Esophagus squamous epithelium (tissue), 4 donors: Measurements from ENCODE around the gene MAPK12.

Experiments used
- POLR2A ChIP-seq, 4 donors: fragments of 450-650 bp; IDR thresholded peaks; one replicate each; pipeline ENCODE4 v1.6.1; 2017; ENCODE audit warnings: antibody characterized with exemption in 4 of 4, mild to moderate bottlenecking in 4 of 4, moderate library complexity in 3 of 4
- TF ChIP-seq, protein P1 (sequence below), 6 experiments: fragments of 450-650 bp in 4 of 6; fragments of 200-600 bp in 2 of 6; sonication (generic) in 2 of 6; IDR thresholded peaks; one replicate each; pipeline ENCODE4 v1.5.1; 2016 to 2019; ENCODE audit warnings: antibody characterized with exemption in 6 of 6, mild to moderate bottlenecking in 4 of 6, moderate library complexity in 4 of 6

DNA sequence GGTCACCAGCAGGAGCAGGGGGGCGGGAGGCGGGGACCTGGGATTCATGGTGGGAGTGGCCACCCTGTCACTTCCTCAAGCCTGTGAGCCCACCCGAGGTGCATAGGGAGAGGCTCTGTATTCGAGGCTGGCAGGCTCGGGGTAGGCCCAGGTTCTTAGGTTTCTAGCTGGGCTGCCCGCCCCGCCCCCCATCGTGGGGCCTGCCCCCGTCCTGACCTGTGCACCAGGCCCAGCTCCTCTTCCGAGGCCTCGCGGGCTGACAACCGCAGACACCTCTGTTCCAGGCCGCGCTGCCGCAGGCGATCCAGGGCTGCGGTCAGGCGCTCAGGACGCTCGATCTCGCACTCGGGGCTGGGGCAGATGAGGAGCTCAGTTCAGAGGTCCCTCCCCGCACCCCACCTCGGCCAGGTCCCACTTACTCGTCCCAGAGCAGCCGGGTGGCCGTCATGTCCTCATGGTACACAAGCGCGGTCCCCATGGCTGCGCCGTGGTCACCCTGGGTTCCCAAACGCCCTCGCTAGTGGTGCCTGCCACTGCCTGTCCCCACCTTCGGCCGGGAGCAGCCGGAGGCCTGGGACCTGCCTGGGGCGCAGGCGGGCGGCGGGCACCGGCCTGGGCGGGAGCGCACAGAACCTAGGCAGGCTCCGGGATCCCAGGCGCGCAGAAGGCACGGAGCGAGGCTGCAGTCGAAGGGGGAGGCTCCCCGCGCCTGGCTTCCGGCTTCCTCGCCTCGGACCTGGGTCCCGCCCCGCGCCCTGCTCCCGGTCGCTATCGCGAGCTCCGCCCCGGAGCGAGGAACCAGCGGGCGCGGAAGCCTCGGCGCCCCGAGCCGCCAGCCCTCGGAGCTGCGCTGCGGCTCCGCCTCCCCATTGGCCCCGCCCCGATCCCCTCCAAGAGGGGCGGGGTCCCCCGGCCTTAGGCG lies 10.7 kb downstream of the MAPK12 start, which contains the start of gene HDAC10:
- TF ChIP-seq, protein P1, sequence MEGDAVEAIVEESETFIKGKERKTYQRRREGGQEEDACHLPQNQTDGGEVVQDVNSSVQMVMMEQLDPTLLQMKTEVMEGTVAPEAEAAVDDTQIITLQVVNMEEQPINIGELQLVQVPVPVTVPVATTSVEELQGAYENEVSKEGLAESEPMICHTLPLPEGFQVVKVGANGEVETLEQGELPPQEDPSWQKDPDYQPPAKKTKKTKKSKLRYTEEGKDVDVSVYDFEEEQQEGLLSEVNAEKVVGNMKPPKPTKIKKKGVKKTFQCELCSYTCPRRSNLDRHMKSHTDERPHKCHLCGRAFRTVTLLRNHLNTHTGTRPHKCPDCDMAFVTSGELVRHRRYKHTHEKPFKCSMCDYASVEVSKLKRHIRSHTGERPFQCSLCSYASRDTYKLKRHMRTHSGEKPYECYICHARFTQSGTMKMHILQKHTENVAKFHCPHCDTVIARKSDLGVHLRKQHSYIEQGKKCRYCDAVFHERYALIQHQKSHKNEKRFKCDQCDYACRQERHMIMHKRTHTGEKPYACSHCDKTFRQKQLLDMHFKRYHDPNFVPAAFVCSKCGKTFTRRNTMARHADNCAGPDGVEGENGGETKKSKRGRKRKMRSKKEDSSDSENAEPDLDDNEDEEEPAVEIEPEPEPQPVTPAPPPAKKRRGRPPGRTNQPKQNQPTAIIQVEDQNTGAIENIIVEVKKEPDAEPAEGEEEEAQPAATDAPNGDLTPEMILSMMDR (IDR thresholded peaks at IDR 0.05): peak in 1 of 6 experiments; percentile 12
- no peak for TF ChIP-seq POLR2A (IDR thresholded peaks at IDR 0.05)
